Gastroesophageal sphincter (tissue), 4 donors: ENCODE results near the gene CACNG1. TPM values are rescaled to one million over a fixed set of nuclear protein-coding genes. Genes with fewer than 3 reads are reported as not detected.

Experiments used
- ATAC-seq: fragments of 150-250 bp; one replicate; pipeline ENCODE4 v1.9.1; 2016; ENCODE audit warnings: mild to moderate bottlenecking, moderate library complexity
- H3K27ac ChIP-seq, 4 donors: fragments of 200-600 bp; sonication (generic) in 3 of 4; 1 replicate in 3 of 4; 2 replicates in 1 of 4; pipeline ENCODE4 v1.5.1; 2016 to 2019
- H3K27me3 ChIP-seq: fragments of 200-600 bp; sonication (generic); one replicate; pipeline ENCODE4 v1.5.1; 2019
- H3K36me3 ChIP-seq, 2 donors: fragments of 200-600 bp; sonication (generic); one replicate each; pipeline ENCODE4 v1.5.1; 2019; ENCODE audit warnings: control low read depth in 1 of 2
- H3K4me1 ChIP-seq, 3 donors: fragments of 200-600 bp; sonication (generic); 1 replicate in 2 of 3; 2 replicates in 1 of 3; pipeline ENCODE4 v1.5.1; 2016 to 2019; ENCODE audit warnings: control low read depth in 2 of 3
- H3K4me3 ChIP-seq, 2 donors: fragments of 200-600 bp; sonication (generic); one replicate each; pipeline ENCODE4 v1.5.1; 2019; ENCODE audit warnings: mild to moderate bottlenecking in 1 of 2, moderate library complexity in 1 of 2
- H3K9me3 ChIP-seq, 3 donors: fragments of 200-600 bp; sonication (generic); one replicate each; pipeline ENCODE4 v1.5.1; 2017 to 2019; ENCODE audit warnings: control low read depth in 2 of 3
- EP300 ChIP-seq: sonication (generic); formaldehyde crosslinking; IDR thresholded peaks from one replicate; pipeline ENCODE4 v1.6.1; 2017; ENCODE audit warnings: antibody characterized with exemption, mild to moderate bottlenecking
- POLR2A ChIP-seq, 2 donors: fragments of 450-650 bp; IDR thresholded peaks; one replicate each; pipeline ENCODE4 v1.6.1; 2017; ENCODE audit warnings: antibody characterized with exemption in 2 of 2, mild to moderate bottlenecking in 2 of 2, moderate library complexity in 1 of 2
- POLR2AphosphoS5 ChIP-seq: sonication (generic); formaldehyde crosslinking; IDR thresholded peaks from one replicate; pipeline ENCODE4 v1.6.1; 2017; ENCODE audit warnings: antibody characterized with exemption
- WGBS, 2 donors: methylation state at CpG; one replicate each; pipeline ENCODE4 v1.1.5; 2018; ENCODE audit warnings: low coverage in 1 of 2; 5-methylcytosine and 5-hydroxymethylcytosine counted together
- total RNA-seq, 4 donors: library from RNA; depleted of rRNA; stranded (reverse); fragments of >200 nt; gene quantifications; one replicate each; pipeline ENCODE4 v1.1.0, GENCODE V29; 2016
- TF ChIP-seq, protein P1 (sequence below), 4 experiments: fragments of 200-600 bp in 2 of 4; fragments of 450-650 bp in 2 of 4; sonication (generic) in 1 of 4; IDR thresholded peaks; one replicate each; pipeline ENCODE4 v1.5.1; 2017 to 2019; ENCODE audit warnings: antibody characterized with exemption in 4 of 4, mild to moderate bottlenecking in 2 of 4, moderate library complexity in 2 of 4

Gene CACNG1, protein sequence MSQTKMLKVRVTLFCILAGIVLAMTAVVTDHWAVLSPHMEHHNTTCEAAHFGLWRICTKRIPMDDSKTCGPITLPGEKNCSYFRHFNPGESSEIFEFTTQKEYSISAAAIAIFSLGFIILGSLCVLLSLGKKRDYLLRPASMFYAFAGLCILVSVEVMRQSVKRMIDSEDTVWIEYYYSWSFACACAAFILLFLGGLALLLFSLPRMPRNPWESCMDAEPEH
- total RNA-seq: not detected

DNA sequence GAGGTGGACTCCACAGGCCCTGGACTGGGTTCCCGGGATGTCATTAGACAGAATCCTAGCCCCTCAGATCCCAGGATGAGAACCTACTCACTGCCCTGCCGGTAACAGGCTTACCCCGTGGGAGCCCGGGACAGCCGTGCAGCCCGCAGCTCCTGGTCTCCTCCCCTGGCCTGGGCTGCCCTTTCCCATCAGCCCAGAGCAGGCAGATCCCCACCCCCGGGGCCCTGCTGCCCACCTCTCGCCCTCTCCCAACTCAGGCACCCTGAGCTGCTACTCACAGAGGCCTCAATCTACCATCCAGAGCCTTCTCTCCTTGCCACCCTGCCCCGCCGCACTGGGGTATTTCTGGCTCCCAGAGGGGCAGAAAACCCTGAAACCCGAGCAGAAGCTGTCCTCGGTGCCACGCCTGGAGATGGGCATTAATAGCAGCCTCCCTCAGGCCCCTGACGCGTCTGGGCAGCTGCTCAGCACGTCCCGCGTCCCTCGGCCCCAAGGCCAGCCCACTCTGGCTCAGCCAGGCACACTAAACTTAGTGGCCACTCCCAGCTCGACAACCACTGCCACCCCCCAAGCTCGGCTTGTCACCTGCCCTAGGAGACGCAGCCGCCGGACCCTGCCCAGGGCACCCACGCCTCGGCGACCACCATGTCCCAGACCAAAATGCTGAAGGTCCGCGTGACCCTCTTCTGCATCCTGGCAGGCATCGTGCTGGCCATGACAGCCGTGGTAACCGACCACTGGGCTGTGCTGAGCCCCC, at the start of gene CACNG1:
CACNG1 (plus strand) TSS at position 539 of the 757 bp plus-strand sequence; CDS start at position 646, 107 bp downstream.
- Histone ChIP-seq H3K4me3 (no peak within 1 kb of the TSS), H3K27ac (no peak within 1 kb of the TSS), H3K36me3 (no peaks in the 10 kb centered on the region), H3K27me3 (peaks cover 6% of the 10 kb centered on the region), H3K9me3 (peaks cover 0 to 21% (median 2%) of the 10 kb centered on the region in 3 donors), H3K4me1 (no peaks in the 10 kb centered on the region)
- ATAC-seq: no peak
- TF ChIP-seq EP300: no peak
- TF ChIP-seq, protein P1, sequence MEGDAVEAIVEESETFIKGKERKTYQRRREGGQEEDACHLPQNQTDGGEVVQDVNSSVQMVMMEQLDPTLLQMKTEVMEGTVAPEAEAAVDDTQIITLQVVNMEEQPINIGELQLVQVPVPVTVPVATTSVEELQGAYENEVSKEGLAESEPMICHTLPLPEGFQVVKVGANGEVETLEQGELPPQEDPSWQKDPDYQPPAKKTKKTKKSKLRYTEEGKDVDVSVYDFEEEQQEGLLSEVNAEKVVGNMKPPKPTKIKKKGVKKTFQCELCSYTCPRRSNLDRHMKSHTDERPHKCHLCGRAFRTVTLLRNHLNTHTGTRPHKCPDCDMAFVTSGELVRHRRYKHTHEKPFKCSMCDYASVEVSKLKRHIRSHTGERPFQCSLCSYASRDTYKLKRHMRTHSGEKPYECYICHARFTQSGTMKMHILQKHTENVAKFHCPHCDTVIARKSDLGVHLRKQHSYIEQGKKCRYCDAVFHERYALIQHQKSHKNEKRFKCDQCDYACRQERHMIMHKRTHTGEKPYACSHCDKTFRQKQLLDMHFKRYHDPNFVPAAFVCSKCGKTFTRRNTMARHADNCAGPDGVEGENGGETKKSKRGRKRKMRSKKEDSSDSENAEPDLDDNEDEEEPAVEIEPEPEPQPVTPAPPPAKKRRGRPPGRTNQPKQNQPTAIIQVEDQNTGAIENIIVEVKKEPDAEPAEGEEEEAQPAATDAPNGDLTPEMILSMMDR (IDR thresholded peaks at IDR 0.05): no peak
- WGBS, 2 donors: 89% methylated on average over 3 of the region's 32 CpGs; no CpG with 5 or more reads in 1 of the 2 donors

DNA sequence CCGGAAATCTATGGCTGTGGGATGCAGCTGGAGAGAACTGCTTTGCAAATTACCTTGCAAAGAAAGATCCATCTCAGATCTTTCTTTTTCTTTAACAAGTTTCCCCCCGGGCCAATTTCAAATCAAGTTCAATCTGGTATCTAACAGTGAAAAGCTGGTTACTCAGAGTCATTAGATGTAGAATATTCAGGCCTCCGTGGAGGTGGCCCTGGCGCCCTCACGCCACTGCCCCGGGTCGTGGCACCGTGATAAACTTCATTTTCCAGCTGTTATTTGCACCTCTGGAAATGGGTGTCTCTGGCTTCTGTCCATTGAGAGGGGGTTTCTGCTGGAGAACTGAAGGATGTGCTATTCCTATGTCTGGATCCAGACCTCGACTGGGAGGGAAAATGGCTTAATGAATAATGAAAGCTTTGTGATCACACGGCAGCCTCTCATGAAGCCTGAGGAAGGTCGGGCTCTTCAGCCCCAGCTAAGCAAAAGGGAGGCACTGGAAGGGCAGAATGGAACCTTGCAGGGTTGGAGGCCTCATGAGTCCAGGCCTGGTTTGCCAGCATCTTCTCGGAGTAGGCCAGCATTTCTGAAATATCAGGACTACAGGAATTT, 49.3 kb upstream of the CACNG1 start:
- no peak overlapping the region for H3K27ac ChIP-seq
- 68 to 88% methylated on average over 8 to 12 of the region's 12 CpGs for WGBS, 2 donors
- H3K4me1 ChIP-seq: no peaks in the 10 kb centered on the region
- peaks cover 2% of the 10 kb centered on the region for H3K27me3 ChIP-seq
- TF ChIP-seq, protein P1 (IDR thresholded peaks at IDR 0.05): no peak
- no peak for TF ChIP-seq POLR2A (IDR thresholded peaks at IDR 0.05)
- no peak for TF ChIP-seq EP300
- no peak for TF ChIP-seq POLR2AphosphoS5
- H3K36me3 ChIP-seq: no peaks in the 10 kb centered on the region
- H3K9me3 ChIP-seq: no peaks in the 10 kb centered on the region
- no peak for ATAC-seq
- H3K4me3 ChIP-seq: no peak overlapping the region

DNA sequence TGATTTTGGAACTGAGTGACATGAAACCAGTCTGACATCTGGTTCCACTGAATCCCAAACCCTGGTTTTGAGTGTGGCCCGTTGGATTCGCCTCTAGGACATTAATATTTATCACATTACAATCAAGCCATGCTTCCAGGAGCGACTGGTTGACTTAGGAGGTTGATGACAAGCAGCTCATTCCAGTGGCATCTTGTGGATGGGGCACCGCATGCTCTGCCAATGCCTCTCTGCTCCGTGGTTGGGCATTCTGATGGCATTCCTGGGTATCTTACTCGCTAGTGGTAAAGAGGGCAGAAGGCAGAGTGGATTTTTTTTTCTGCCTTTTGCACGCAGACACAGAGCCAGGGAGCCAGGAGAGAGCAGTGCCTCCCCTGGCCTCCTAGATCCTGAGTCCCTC, 48.4 kb upstream of the CACNG1 start:
- H3K36me3 ChIP-seq: no peaks in the 10 kb centered on the region
- TF ChIP-seq POLR2AphosphoS5: no peak
- no peak for TF ChIP-seq POLR2A (IDR thresholded peaks at IDR 0.05)
- TF ChIP-seq, protein P1 (IDR thresholded peaks at IDR 0.05): no peak
- TF ChIP-seq EP300: no peak
- H3K27ac ChIP-seq: no peak overlapping the region
- H3K4me1 ChIP-seq: no peaks in the 10 kb centered on the region
- no peak overlapping the region for H3K4me3 ChIP-seq
- no peaks in the 10 kb centered on the region for H3K27me3 ChIP-seq
- no peaks in the 10 kb centered on the region for H3K9me3 ChIP-seq
- 81 to 100% methylated on average over 4 to 6 of the region's 7 CpGs for WGBS, 2 donors
- ATAC-seq: no peak

DNA sequence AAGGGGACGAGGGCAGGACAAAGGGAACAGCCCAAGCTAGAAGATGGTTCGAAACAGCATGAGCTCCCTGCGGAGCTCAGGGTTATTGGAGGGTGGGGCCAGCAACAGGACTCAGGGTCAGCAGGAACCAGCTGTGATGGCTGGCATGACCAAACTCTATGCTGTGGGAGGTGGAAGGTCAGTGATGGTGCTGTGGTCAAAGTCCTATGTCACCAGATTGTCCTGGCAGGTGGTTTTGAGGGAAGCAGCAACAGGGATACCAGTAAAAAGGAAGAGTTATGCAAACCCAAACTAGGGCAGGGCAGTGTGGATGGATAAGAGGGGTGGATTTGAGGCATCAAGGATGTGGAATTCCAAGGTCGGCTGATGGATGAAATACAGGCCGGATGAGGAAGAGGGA, 47.4 kb upstream of the CACNG1 start:
- TF ChIP-seq, protein P1 (IDR thresholded peaks at IDR 0.05): no peak
- no peak for TF ChIP-seq POLR2A (IDR thresholded peaks at IDR 0.05)
- H3K36me3 ChIP-seq: no peaks in the 10 kb centered on the region
- no peaks in the 10 kb centered on the region for H3K9me3 ChIP-seq
- H3K4me3 ChIP-seq: no peak overlapping the region
- no peaks in the 10 kb centered on the region for H3K27me3 ChIP-seq
- no peak for ATAC-seq
- H3K27ac ChIP-seq: no peak overlapping the region
- H3K4me1 ChIP-seq: no peaks in the 10 kb centered on the region
- 95 to 100% methylated on average over 1 to 5 of the region's 5 CpGs for WGBS, 2 donors
